Measurements from ENCODE around the gene FANCG.

DNA sequence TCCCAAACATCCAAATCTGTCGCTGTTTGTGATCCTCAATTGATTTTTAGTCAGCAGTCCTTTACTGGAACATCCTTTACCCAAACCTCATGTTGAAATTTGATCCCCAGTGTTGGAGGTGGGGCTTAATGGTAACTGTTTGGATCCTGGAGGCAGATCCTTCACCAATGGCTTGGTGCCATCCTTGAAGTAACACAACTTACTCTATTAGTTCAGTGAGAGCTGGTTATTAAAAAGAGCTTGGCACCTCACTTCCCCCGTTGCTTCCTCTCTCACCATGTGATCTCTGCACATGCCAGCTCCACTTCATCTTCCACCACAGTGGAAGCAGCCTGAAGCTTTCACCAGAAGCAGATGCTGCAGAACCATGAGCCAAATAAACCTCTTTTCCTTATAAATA is 49.9 kb downstream of the FANCG start:
- TF ChIP-seq, protein P1, sequence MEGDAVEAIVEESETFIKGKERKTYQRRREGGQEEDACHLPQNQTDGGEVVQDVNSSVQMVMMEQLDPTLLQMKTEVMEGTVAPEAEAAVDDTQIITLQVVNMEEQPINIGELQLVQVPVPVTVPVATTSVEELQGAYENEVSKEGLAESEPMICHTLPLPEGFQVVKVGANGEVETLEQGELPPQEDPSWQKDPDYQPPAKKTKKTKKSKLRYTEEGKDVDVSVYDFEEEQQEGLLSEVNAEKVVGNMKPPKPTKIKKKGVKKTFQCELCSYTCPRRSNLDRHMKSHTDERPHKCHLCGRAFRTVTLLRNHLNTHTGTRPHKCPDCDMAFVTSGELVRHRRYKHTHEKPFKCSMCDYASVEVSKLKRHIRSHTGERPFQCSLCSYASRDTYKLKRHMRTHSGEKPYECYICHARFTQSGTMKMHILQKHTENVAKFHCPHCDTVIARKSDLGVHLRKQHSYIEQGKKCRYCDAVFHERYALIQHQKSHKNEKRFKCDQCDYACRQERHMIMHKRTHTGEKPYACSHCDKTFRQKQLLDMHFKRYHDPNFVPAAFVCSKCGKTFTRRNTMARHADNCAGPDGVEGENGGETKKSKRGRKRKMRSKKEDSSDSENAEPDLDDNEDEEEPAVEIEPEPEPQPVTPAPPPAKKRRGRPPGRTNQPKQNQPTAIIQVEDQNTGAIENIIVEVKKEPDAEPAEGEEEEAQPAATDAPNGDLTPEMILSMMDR (conservative IDR thresholded peaks at IDR 0.05; ENCODE audit: low read length): no peak
- no peak for TF ChIP-seq EZH2phosphoT487 (IDR thresholded peaks at IDR 0.05; ENCODE audit: borderline replicate concordance)
